ENCODE results near the gene LDLRAD3.

The LDLRAD3 gene

GRCh38 chr11:36086366-36086765, 142.5 kb downstream of the LDLRAD3 start:
- DNase-seq: no peak

GRCh38 chr11:36088266-36088972, 144.6 kb downstream of the LDLRAD3 start:
- no peak for DNase-seq

- no peak for DNase-seq
Measured at GRCh38 chr11:36089920-36090319, 146.1 kb downstream of the LDLRAD3 start.

GRCh38 chr11:36090356-36091109, 146.7 kb downstream of the LDLRAD3 start:
- DNase-seq: no peak

- no peak for DNase-seq
Measured at GRCh38 chr11:36091256-36091811, 147.5 kb downstream of the LDLRAD3 start.

GRCh38 chr11:36092314-36093030, 148.6 kb downstream of the LDLRAD3 start:
- DNase-seq: no peak

GRCh38 chr11:36093548-36093947, 149.7 kb downstream of the LDLRAD3 start:
- no peak for DNase-seq

- no peak for DNase-seq
Measured at GRCh38 chr11:36094164-36094563, 150.3 kb downstream of the LDLRAD3 start.

GRCh38 chr11:36095716-36096115, 151.9 kb downstream of the LDLRAD3 start:
- DNase-seq: no peak

GRCh38 chr11:36097219-36097650, 153.4 kb downstream of the LDLRAD3 start:
- DNase-seq: no peak

GRCh38 chr11:36098087-36098486, 154.2 kb downstream of the LDLRAD3 start:
- no peak for DNase-seq

- DNase-seq: no peak
Measured at GRCh38 chr11:36098853-36099375, 155.1 kb downstream of the LDLRAD3 start.

- no peak for DNase-seq
Measured at GRCh38 chr11:36101466-36101865, 157.6 kb downstream of the LDLRAD3 start.

- DNase-seq: no peak
Measured at GRCh38 chr11:36102868-36103267, 159.0 kb downstream of the LDLRAD3 start.

GRCh38 chr11:36103933-36104530, 160.2 kb downstream of the LDLRAD3 start:
- no peak for DNase-seq

GRCh38 chr11:36104660-36104992, 160.8 kb downstream of the LDLRAD3 start:
- DNase-seq: no peak

GRCh38 chr11:36105743-36106581, 162.1 kb downstream of the LDLRAD3 start:
- DNase-seq: no peak

- no peak for DNase-seq
Measured at GRCh38 chr11:36107547-36107946, 163.7 kb downstream of the LDLRAD3 start.

GRCh38 chr11:36108881-36109589, 165.2 kb downstream of the LDLRAD3 start:
- DNase-seq: no peak

- DNase-seq: no peak
Measured at GRCh38 chr11:36109590-36109849, 165.7 kb downstream of the LDLRAD3 start.

GRCh38 chr11:36109850-36110606, 166.2 kb downstream of the LDLRAD3 start:
- DNase-seq: no peak
